HepG2 (cell line): ENCODE results near the gene ZNF425. TPM values are rescaled to one million over a fixed set of nuclear protein-coding genes. Genes with fewer than 3 reads are reported as not detected.

ENCODE experiments used
- ATAC-seq: fragments of 200-7000 bp; cut with Tn5 transposase; 3 replicates; pipeline ENCODE4 v1.9.1; 2020; ENCODE audit warnings: mild to moderate bottlenecking, moderate library complexity
- BruUV-seq: library from RNA; stranded (reverse); fragments of 400-500 nt; replicated peaks from 2 replicates; lab custom pipeline; 2021; lab: Mats Ljungman, UMichigan
- CTCF ChIA-PET: fragments of 300-600 bp; formaldehyde crosslinking; extraction: SDS; loops from one replicate; lab custom pipeline; 2021; ENCODE audit warnings: low total read pairs, inconsistent platforms, low intra/inter-chr PET ratio; lab: Yijun Ruan, JAX
- POLR2A ChIA-PET: fragments of 350-600 bp; sonication (Branson Sonifier 250); formaldehyde crosslinking; loops from one replicate; lab custom pipeline; 2020; ENCODE audit warnings: antibody characterized with exemption, inconsistent platforms; lab: Yijun Ruan, JAX
- DNase-seq: peaks from one replicate; pipeline ENCODE4 v3.0.0-alpha.2; 2015; ENCODE audit warnings: low spot score
- FAIRE-seq: peaks from 3 replicates; lab custom pipeline; 2011; peaks lifted over from hg19 to GRCh38; lab: Jason Lieb, UNC
- H2AFZ ChIP-seq: one replicate; pipeline ENCODE4 v1.6.1; 2011; ENCODE audit warnings: low read length, inconsistent platforms
- H3K27ac ChIP-seq: fragments of 300-600 bp; 3 replicates; pipeline ENCODE4 v1.8.0; 2011; ENCODE audit warnings: mixed run types, mild to moderate bottlenecking, mixed read lengths, low read length, inconsistent platforms; ENCODE audit not compliant: insufficient read depth; ENCODE audit errors: extremely low read length
- H3K27me3 ChIP-seq, 2 experiments: fragments of 200-600 bp in 1 of 2; 2 replicates in 1 of 2; 3 replicates in 1 of 2; pipeline versions ENCODE4 v1.6.0 to v1.8.0; 2011; ENCODE audit warnings: low read length in 2 of 2, mild to moderate bottlenecking in 2 of 2, moderate library complexity in 2 of 2, inconsistent platforms in 1 of 2; ENCODE audit not compliant: insufficient read depth in 2 of 2, control insufficient read depth in 1 of 2
- H3K36me3 ChIP-seq, 2 experiments: fragments of 200-600 bp in 1 of 2; replicated peaks in 1 of 2; 2 replicates in 1 of 2; 3 replicates in 1 of 2; pipeline versions ENCODE4 v1.5.1 to v1.8.0; 2011; ENCODE audit warnings: low read length in 2 of 2, inconsistent platforms in 1 of 2; ENCODE audit not compliant: insufficient read depth in 2 of 2, control insufficient read depth in 1 of 2
- H3K4me1 ChIP-seq: 2 replicates; pipeline ENCODE4 v1.5.1; 2012; ENCODE audit warnings: low read length, inconsistent platforms; ENCODE audit not compliant: insufficient read depth
- H3K4me2 ChIP-seq: 2 replicates; pipeline ENCODE4 v1.6.0; 2011; ENCODE audit warnings: low read depth, low read length, inconsistent platforms
- H3K4me3 ChIP-seq, 3 experiments: fragments of 200-600 bp in 1 of 3; sonication (generic), shearing (Covaris generic) in 1 of 3; replicated peaks in 1 of 3; 2 replicates each; pipeline ENCODE4 v1.5.1; 2011 to 2016; ENCODE audit warnings: low read length in 3 of 3, inconsistent platforms in 2 of 3, low read depth in 2 of 3, mild to moderate bottlenecking in 2 of 3, control low read depth in 1 of 3, mixed read lengths in 1 of 3; ENCODE audit not compliant: insufficient read depth in 1 of 3
- H3K79me2 ChIP-seq: one replicate; pipeline ENCODE4 v1.6.1; 2011; ENCODE audit warnings: low read length, inconsistent platforms; ENCODE audit not compliant: insufficient read depth
- H3K9ac ChIP-seq: 2 replicates; pipeline ENCODE4 v1.6.0; 2011; ENCODE audit warnings: mild to moderate bottlenecking, low read depth, low read length, inconsistent platforms; ENCODE audit not compliant: insufficient read depth
- H3K9me3 ChIP-seq: 2 replicates; pipeline ENCODE4 v1.5.1; 2012; ENCODE audit warnings: mild to moderate bottlenecking, low read length
- H4K20me1 ChIP-seq: 2 replicates; pipeline ENCODE4 v1.6.0; 2011; ENCODE audit warnings: inconsistent platforms, mild to moderate bottlenecking, low read length, moderate library complexity; ENCODE audit not compliant: insufficient read depth
- FOSL2 ChIP-seq: sonication (generic); formaldehyde crosslinking; IDR thresholded peaks from 2 replicates; pipeline ENCODE4 v1.4.0; 2020; ENCODE audit warnings: missing genetic modification reagents
- HNRNPUL1 ChIP-seq: fragments of 200-400 bp; formaldehyde crosslinking; IDR thresholded peaks from 2 replicates; pipeline ENCODE4 v1.6.1; 2017; ENCODE audit warnings: low read depth, mild to moderate bottlenecking, low read length, moderate library complexity
- KDM6A ChIP-seq: IDR thresholded peaks from 2 replicates; pipeline ENCODE4 v1.6.1; 2016; ENCODE audit warnings: low read depth
- NCOA1 ChIP-seq: sonication (generic); formaldehyde crosslinking; IDR thresholded peaks from 2 replicates; pipeline ENCODE4 v1.9.0; 2021; ENCODE audit warnings: missing genetic modification reagents
- NR2F6 ChIP-seq, 2 experiments: IDR thresholded peaks; 2 replicates each; pipeline ENCODE4 v1.6.1; 2016; ENCODE audit warnings: antibody characterized with exemption in 1 of 2, mild to moderate bottlenecking in 1 of 2
- POLR2A ChIP-seq, 2 experiments: IDR thresholded peaks; 2 replicates each; pipeline ENCODE4 v1.6.1; 2011; ENCODE audit warnings: low read depth in 2 of 2, low read length in 2 of 2, mild to moderate bottlenecking in 1 of 2, moderate library complexity in 1 of 2; ENCODE audit not compliant: insufficient read depth in 1 of 2
- POLR2G ChIP-seq: fragments of 200-400 bp; formaldehyde crosslinking; IDR thresholded peaks from 2 replicates; pipeline ENCODE4 v1.6.1; 2018; ENCODE audit warnings: mild to moderate bottlenecking, low read depth, low read length, moderate library complexity
- PRMT3 ChIP-seq: sonication (generic); formaldehyde crosslinking; IDR thresholded peaks from 2 replicates; pipeline ENCODE4 v1.8.1; 2022; ENCODE audit warnings: low read depth, mild to moderate bottlenecking, moderate library complexity, missing genetic modification reagents, borderline replicate concordance
- ZBTB10 ChIP-seq: sonication (generic); formaldehyde crosslinking; IDR thresholded peaks from 2 replicates; pipeline ENCODE4 v1.4.0; 2020; ENCODE audit warnings: missing genetic modification reagents, borderline replicate concordance
- ZNF138 ChIP-seq: sonication (generic); formaldehyde crosslinking; IDR thresholded peaks from 2 replicates; pipeline ENCODE4 v1.5.0; 2020; ENCODE audit warnings: mild to moderate bottlenecking, low read depth, missing genetic modification reagents
- ZNF383 ChIP-seq: sonication (generic); formaldehyde crosslinking; IDR thresholded peaks from 2 replicates; pipeline ENCODE4 v1.4.0; 2020; ENCODE audit warnings: missing genetic modification reagents, mild to moderate bottlenecking, borderline replicate concordance
- ZNF512B ChIP-seq: sonication (generic); formaldehyde crosslinking; IDR thresholded peaks from 2 replicates; pipeline ENCODE4 v1.5.1; 2020; ENCODE audit warnings: missing genetic modification reagents, mild to moderate bottlenecking, borderline replicate concordance
- ZNF564 ChIP-seq: sonication (generic); formaldehyde crosslinking; IDR thresholded peaks from 2 replicates; pipeline ENCODE4 v1.8.1; 2023; ENCODE audit warnings: mild to moderate bottlenecking, missing genetic modification reagents
- ZNF567 ChIP-seq: sonication (generic); formaldehyde crosslinking; IDR thresholded peaks from 2 replicates; pipeline ENCODE4 v1.8.1; 2023; ENCODE audit warnings: mild to moderate bottlenecking, missing genetic modification reagents, borderline replicate concordance
- ZNF616 ChIP-seq: sonication (generic); formaldehyde crosslinking; IDR thresholded peaks from 2 replicates; pipeline ENCODE4 v1.5.0; 2020; ENCODE audit warnings: low read depth, mild to moderate bottlenecking, missing genetic modification reagents
- WGBS: methylation state at CpG from one replicate; pipeline ENCODE4 v1.1.6; 2017; ENCODE audit warnings: low lambda C conversion rate; 5-methylcytosine and 5-hydroxymethylcytosine counted together
- in situ Hi-C: cut with HindIII; loops from 2 replicates; pipeline ENCODE4 v1.10.0; 2017; ENCODE audit warnings: low pct_unique_long_range_greater_than_20kb; ENCODE audit not compliant: extremely low pct_ligation_motif_present
- intact Hi-C: fragments of 100-400 bp; cut with micrococcal nuclease; formaldehyde crosslinking; loops from one replicate; pipeline ENCODE4 v1.10.0; 2022; ENCODE audit not compliant: unreplicated experiment
- polyA plus RNA-seq, 8 experiments: library from polyadenylated mRNA; depleted of rRNA in 3 of 8; stranded (reverse) in 7 of 8; unstranded in 1 of 8; fragments of >200 nt; fragmentation: Illumina TruSeq in 4 of 8; extraction: Trizol in 4 of 8; gene quantifications; 2 replicates each; pipeline versions ENCODE4 v1.2.1 to v1.2.3, GENCODE V29; 2011 to 2016; ENCODE audit warnings: low read depth in 4 of 8, missing spikeins in 1 of 8, mixed read lengths in 1 of 8; ENCODE audit not compliant: insufficient read depth in 1 of 8
- total RNA-seq, 5 experiments: library from RNA; depleted of rRNA; stranded (reverse); fragments of >200 nt; fragmentation: Illumina TruSeq; extraction: Trizol; gene quantifications; 2 replicates each; pipeline ENCODE4 v1.2.3, GENCODE V29; 2016; ENCODE audit warnings: low read depth in 1 of 5
- TF ChIP-seq, protein P1 (sequence below): sonication (generic); formaldehyde crosslinking; IDR thresholded peaks from 2 replicates; pipeline ENCODE4 v1.4.0; 2020; ENCODE audit warnings: missing genetic modification reagents, mild to moderate bottlenecking, borderline replicate concordance

ZNF425 gene
- total and polyA plus RNA-seq, 2 of the 13 experiments (the other 11 are each of a cell fraction or from before 2014, with no cell fraction given): 0.51 to 1.1 TPM

- TF ChIP-seq ZNF616 (CRISPR knock-in tag) (no peak), FOSL2 (no peak), ZNF567 (CRISPR knock-in tag) (no peak), NR2F6 (IDR thresholded peaks at IDR 0.05) (no peak), NR2F6 (CRISPR knock-in tag; IDR thresholded peaks at IDR 0.05) (no peak)
These were observed 55.6 kb downstream of the ZNF425 start (continued) for GRCh38 chr7:149070372-149071125.

DNA sequence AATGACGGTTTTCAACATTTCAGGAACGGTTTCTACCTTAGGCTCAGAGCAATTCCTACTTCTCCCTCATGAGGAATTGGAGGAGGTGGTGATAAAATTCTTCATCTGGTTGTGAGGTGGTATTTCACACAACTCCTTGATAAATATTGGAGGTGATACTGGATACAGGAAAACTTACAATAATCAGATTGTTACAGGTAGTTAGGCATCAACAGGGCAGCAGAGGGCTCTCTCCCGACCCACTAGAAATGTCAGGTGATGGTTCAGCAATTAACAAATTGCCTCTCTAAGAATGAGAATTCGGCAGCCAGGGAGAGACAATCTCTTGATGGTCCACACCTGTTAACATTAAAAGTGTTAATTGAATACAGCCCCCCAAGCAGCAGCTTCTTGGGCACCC, 58.3 kb downstream of the ZNF425 start:
- TF ChIP-seq NCOA1 (CRISPR knock-in tag) (no peak), POLR2A (IDR thresholded peaks at IDR 0.05; ENCODE audit: insufficient read depth in 1 of 2, low read depth in 2 of 2, low read length in 2 of 2) (no peak), ZNF512B (CRISPR knock-in tag) (no peak), ZNF564 (CRISPR knock-in tag) (no peak), HNRNPUL1 (no peak), POLR2G (no peak), PRMT3 (CRISPR knock-in tag) (no peak), ZBTB10 (CRISPR knock-in tag) (no peak), KDM6A (CRISPR knock-in tag) (no peak), ZNF383 (CRISPR knock-in tag) (no peak), ZNF138 (CRISPR knock-in tag) (no peak)
- TF ChIP-seq, protein P1, sequence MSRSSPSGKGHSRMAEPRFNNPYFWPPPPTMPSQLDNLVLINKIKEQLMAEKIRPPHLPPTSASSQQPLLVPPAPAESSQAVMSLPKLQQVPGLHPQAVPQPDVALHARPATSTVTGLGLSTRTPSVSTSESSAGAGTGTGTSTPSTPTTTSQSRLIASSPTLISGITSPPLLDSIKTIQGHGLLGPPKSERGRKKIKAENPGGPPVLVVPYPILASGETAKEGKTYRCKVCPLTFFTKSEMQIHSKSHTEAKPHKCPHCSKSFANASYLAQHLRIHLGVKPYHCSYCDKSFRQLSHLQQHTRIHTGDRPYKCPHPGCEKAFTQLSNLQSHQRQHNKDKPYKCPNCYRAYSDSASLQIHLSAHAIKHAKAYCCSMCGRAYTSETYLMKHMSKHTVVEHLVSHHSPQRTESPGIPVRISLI: no peak
- ChIA-PET CTCF (no interaction called here), POLR2A (no interaction called here)
- no TSS peak for BruUV-seq
- no peaks in the 10 kb centered on the region for H3K27me3 ChIP-seq
- peaks cover 7% of the 10 kb centered on the region; the same call in 1 of the 2 replicates for H3K4me1 ChIP-seq
- H3K4me2 ChIP-seq: no peak overlapping the region
- peaks cover 11 to 23% of the 10 kb centered on the region in 2 experiments; a peak in 4 of 5 replicates for H3K36me3 ChIP-seq
- no peak for DNase-seq
- no peak overlapping the region for H2AFZ ChIP-seq
- H3K4me3 ChIP-seq: no peak overlapping the region
- no peaks in the 10 kb centered on the region for H3K79me2 ChIP-seq
- no peaks in the 10 kb centered on the region for H4K20me1 ChIP-seq
- H3K27ac ChIP-seq: no peak overlapping the region
- H3K9me3 ChIP-seq: no peaks in the 10 kb centered on the region
- no peak for ATAC-seq
- WGBS: 95% methylated on average over 4 of the region's 4 CpGs
- intact Hi-C loops (loop anchor here (1.0 to 5.0 kb wide), 2 partner anchors 24 to 81 kb away; no protein-coding TSS in a partner anchor), in situ Hi-C loops (no loop called here)
- no peak overlapping the region for H3K9ac ChIP-seq
- no peak for FAIRE-seq
